HL-60/S4 treated with retinoic acid at 250 ng/mL for 4 days and 3 days (cell line): Measurements from ENCODE around the gene LMX1A.

Source experiments
- in situ Hi-C: fragments of 300-500 bp; cut with MboI; formaldehyde crosslinking; loops from 2 replicates; pipeline ENCODE4 v1.7.0; 2022; ENCODE audit warnings: low sequenced_read_pairs

The LMX1A gene

GRCh38 chr1:165327538-165327937 is 29.0 kb downstream of the LMX1A start:
- in situ Hi-C loops = no loop called here

- in situ Hi-C loops = no loop called here
Measured at GRCh38 chr1:165325460-165326203, 30.9 kb downstream of the LMX1A start.

GRCh38 chr1:165324050-165324449 is 32.5 kb downstream of the LMX1A start:
- in situ Hi-C loops = no loop called here

GRCh38 chr1:165317612-165318011 is 38.9 kb downstream of the LMX1A start:
- in situ Hi-C loops = no loop called here

GRCh38 chr1:165316153-165316772 is 40.3 kb downstream of the LMX1A start:
- in situ Hi-C loops = no loop called here

GRCh38 chr1:165315481-165315880 is 41.0 kb downstream of the LMX1A start:
- in situ Hi-C loops = no loop called here

- in situ Hi-C loops = no loop called here
Measured at GRCh38 chr1:165313903-165314302, 42.6 kb downstream of the LMX1A start.

GRCh38 chr1:165312591-165312990 is 43.9 kb downstream of the LMX1A start:
- in situ Hi-C loops = no loop called here

GRCh38 chr1:165306543-165307434 is 49.7 kb downstream of the LMX1A start:
- in situ Hi-C loops = no loop called here

GRCh38 chr1:165303386-165303785 is 53.1 kb downstream of the LMX1A start:
- in situ Hi-C loops = no loop called here

- in situ Hi-C loops = no loop called here
Measured at GRCh38 chr1:165300400-165300903, 56.1 kb downstream of the LMX1A start.

GRCh38 chr1:165298203-165298820 is 58.2 kb downstream of the LMX1A start:
- in situ Hi-C loops = no loop called here

- in situ Hi-C loops = no loop called here
Measured at GRCh38 chr1:165296205-165296604, 60.3 kb downstream of the LMX1A start.

GRCh38 chr1:165290148-165290547 is 66.4 kb downstream of the LMX1A start:
- in situ Hi-C loops = no loop called here

GRCh38 chr1:165289556-165289955 is 67.0 kb downstream of the LMX1A start:
- in situ Hi-C loops = no loop called here

- in situ Hi-C loops = no loop called here
Measured at GRCh38 chr1:165288350-165289120, 68.0 kb downstream of the LMX1A start.

GRCh38 chr1:165287781-165288180 is 68.7 kb downstream of the LMX1A start:
- in situ Hi-C loops = no loop called here

GRCh38 chr1:165287329-165287728 is 69.2 kb downstream of the LMX1A start:
- in situ Hi-C loops = no loop called here

GRCh38 chr1:165284454-165284853 is 72.1 kb downstream of the LMX1A start:
- in situ Hi-C loops = no loop called here

- in situ Hi-C loops = no loop called here
Measured at GRCh38 chr1:165281207-165281901, 75.2 kb downstream of the LMX1A start.
